Uterus (tissue), 2 donors: ENCODE data around the gene EGFL8.

Source experiments
- POLR2A ChIP-seq, 2 donors: fragments of 450-650 bp; IDR thresholded peaks; one replicate each; pipeline ENCODE4 v1.6.1; 2016; ENCODE audit warnings: antibody characterized with exemption in 2 of 2, mild to moderate bottlenecking in 1 of 2, moderate library complexity in 1 of 2
- TF ChIP-seq, protein P1 (sequence below), 4 experiments: fragments of 200-600 bp in 2 of 4; fragments of 450-650 bp in 2 of 4; sonication (generic) in 2 of 4; IDR thresholded peaks; one replicate each; pipeline ENCODE4 v1.5.1; 2016 to 2019; ENCODE audit warnings: antibody characterized with exemption in 4 of 4, mild to moderate bottlenecking in 2 of 4, moderate library complexity in 1 of 4

DNA sequence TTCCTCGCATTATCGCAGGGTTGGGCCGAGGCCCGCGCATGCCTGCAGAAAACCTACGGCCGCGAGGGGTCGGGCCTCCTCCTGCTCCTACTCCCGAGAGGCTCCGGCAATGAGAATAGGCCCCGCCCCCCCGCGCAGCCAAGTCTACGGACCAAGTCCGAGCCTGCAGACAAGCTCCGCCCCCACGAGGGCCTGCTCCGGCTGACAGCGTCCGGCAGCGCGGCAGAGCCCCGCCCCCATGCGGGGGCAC, 31.2 kb downstream of the EGFL8 start:
- TF ChIP-seq, protein P1, sequence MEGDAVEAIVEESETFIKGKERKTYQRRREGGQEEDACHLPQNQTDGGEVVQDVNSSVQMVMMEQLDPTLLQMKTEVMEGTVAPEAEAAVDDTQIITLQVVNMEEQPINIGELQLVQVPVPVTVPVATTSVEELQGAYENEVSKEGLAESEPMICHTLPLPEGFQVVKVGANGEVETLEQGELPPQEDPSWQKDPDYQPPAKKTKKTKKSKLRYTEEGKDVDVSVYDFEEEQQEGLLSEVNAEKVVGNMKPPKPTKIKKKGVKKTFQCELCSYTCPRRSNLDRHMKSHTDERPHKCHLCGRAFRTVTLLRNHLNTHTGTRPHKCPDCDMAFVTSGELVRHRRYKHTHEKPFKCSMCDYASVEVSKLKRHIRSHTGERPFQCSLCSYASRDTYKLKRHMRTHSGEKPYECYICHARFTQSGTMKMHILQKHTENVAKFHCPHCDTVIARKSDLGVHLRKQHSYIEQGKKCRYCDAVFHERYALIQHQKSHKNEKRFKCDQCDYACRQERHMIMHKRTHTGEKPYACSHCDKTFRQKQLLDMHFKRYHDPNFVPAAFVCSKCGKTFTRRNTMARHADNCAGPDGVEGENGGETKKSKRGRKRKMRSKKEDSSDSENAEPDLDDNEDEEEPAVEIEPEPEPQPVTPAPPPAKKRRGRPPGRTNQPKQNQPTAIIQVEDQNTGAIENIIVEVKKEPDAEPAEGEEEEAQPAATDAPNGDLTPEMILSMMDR (IDR thresholded peaks at IDR 0.05), result peak; percentile 20 to 77 (median 51)
- no peak for TF ChIP-seq POLR2A (IDR thresholded peaks at IDR 0.05)
